Jurkat, Clone E6-1 (cell line): ENCODE results near the gene PKD1.
"Not testable (repeated sequence)": the region's sequence is repeated elsewhere in the genome, so short reads cannot be mapped to it uniquely, and the experiment has no call there.

Source experiments
- DNase-seq: peaks from one replicate; pipeline ENCODE4 v3.0.0-alpha.2; 2011; ENCODE audit warnings: low read depth, low spot score
- H3K4me3 ChIP-seq: 2 replicates; pipeline ENCODE4 v1.5.1; 2011; ENCODE audit warnings: mild to moderate bottlenecking, low read length, control low read depth, moderate library complexity

The PKD1 gene

GRCh38 chr16:2127630-2128280, 7.9 kb downstream of the PKD1 start:
- not testable (repeated sequence) for H3K4me3 ChIP-seq, DNase-seq

- H3K4me3 ChIP-seq, DNase-seq: not testable (repeated sequence)
These were observed 8.7 kb downstream of the PKD1 start for GRCh38 chr16:2126928-2127556.

GRCh38 chr16:2126161-2126743, 9.4 kb downstream of the PKD1 start:
- DNase-seq, H3K4me3 ChIP-seq: not testable (repeated sequence)

- not testable (repeated sequence) for H3K4me3 ChIP-seq, DNase-seq
These were observed 10.1 kb downstream of the PKD1 start for GRCh38 chr16:2125609-2126008.

- DNase-seq, H3K4me3 ChIP-seq: not testable (repeated sequence)
These were observed 10.8 kb downstream of the PKD1 start for GRCh38 chr16:2124694-2125444.

DNA sequence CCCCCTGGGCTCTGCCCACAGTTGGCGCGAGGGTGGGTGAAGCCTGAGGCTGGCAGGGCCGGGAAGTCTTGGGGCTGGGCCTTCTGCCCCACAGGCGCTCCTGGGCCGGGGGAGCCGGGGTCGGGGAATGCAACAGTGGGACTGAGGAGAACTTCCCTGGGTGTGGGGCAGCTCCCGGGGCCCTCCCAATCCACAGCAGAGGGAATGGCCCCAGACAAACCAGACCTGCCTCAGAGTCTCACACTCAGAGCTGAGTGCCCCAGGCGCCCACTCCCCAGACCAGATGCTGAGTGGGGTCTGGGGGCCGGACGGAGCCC, 11.4 kb downstream of the PKD1 start:
- DNase-seq, H3K4me3 ChIP-seq: not testable (repeated sequence)

GRCh38 chr16:2123706-2124376, 11.9 kb downstream of the PKD1 start:
- not testable (repeated sequence) for DNase-seq, H3K4me3 ChIP-seq

DNA sequence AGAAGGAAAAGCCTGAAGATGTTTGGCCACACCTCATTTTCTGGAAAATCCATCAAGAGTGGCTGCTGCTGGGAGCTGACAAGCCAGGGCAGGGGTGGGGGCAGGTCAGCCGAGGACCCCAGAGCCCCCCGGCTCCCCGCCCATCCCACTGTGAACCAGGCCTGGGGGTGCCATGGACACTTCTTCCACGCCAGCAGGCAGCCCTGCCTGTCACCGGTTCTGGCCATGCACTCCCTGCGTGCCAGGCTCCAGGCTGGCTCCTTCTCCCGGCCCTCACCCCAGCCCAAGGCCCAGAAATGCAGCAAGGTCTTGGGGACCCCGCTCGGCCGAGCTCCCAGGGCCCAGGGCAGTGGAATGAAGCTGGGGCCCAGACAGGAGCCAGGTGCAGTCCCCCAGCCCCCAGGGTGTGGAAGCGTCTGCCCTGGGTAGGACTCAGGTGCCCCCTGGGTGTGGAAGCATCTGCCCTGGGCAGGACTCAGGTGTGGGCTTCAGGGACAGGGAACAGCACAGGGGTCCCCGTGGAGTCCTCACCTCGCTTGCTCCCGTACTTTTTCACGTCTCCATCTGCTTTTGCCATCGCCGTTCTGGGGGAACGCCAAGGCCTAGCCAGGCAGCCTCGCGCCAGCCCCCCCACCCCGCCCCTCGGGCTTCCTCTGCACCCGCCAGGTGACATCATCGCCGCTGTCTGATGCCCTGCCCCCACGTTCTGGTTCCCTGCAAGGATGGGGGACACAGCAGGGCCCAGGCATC, 12.6 kb downstream of the PKD1 start:
- not testable (repeated sequence) for DNase-seq, H3K4me3 ChIP-seq

GRCh38 chr16:2122429-2122828, 13.3 kb downstream of the PKD1 start:
- no peak for DNase-seq
- no peak overlapping the region for H3K4me3 ChIP-seq

DNA sequence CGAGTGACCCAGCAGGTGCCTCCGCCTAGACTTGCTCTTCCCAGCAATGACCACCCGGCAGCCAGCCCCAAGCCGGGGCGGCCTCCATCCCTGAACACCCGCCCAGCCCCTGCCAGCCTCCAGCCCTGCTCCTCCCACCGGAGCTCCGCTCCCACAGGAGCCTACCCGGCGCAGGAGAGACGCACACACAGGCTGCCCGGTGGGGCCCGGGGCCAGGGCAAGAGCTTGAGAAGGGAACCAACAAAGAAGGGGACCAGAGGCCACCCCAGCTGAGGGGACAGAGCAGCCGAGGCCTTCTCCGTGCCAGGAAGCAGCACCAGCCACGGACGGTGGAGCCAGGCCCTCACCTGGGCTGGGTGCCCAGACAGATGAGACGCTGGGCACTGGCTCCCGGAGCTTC, 13.8 kb downstream of the PKD1 start:
- no peak for DNase-seq
- H3K4me3 ChIP-seq: no peak overlapping the region

- H3K4me3 ChIP-seq, DNase-seq: not testable (repeated sequence)
These were observed 14.4 kb downstream of the PKD1 start for GRCh38 chr16:2121325-2121724.

DNA sequence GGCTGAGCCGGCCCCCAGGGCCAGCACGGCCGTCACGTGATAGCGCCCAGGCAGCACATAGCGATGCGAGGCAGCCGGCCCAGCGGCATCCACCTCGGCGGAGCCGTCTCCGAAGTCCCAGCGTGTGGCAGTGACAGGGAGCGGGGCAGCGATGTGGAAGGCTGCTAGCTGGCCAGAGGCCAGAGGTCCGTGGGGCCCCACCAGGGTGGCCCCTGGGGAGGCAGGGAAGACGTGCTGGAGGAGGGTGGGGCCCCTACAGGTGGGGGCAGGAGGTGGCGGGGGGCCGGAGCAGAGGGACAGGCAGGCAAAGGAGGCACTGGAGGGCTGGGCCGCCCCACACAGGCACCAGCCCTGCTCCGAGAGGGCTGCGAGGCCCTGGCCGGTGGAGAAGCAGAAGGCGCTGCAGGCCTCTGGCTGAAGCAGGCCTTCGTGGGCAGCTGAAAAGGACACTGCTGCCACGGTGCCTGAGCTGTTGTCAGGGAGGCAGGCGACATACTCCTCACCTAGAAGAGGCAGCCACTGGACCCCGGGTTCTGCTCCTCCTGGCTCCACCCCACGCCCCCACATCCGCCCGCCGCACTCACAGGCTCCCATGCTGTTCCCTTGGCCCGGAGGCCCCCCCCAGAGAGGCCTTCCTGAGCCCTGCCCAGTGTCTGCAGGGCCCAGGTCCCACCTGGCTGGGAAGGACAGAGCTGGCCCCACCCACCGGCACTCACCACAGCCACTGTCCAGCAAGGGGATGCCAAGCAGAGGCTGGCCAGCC, 17.6 kb downstream of the PKD1 start:
- H3K4me3 ChIP-seq, DNase-seq: not testable (repeated sequence)

DNA sequence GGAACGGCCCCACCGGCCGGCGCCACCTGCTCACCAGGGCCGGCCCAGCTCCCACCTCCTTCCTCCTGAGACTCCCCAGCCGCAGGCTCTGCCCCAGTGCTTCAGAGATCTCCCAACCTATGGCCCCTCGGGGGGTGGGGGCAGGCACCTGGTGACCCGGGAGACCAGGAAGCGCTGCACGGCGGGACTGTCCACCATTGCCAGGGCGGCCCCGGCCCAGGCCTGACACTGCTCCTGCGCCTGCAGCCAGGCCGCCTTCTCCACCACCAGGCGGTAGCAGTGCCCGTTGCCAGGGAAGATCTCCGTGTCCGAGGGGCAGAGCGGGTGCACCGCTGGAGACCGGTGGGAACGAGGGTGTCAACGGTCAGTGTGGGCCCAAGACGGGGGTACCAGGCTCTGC, 18.4 kb downstream of the PKD1 start:
- H3K4me3 ChIP-seq, DNase-seq: not testable (repeated sequence)

DNA sequence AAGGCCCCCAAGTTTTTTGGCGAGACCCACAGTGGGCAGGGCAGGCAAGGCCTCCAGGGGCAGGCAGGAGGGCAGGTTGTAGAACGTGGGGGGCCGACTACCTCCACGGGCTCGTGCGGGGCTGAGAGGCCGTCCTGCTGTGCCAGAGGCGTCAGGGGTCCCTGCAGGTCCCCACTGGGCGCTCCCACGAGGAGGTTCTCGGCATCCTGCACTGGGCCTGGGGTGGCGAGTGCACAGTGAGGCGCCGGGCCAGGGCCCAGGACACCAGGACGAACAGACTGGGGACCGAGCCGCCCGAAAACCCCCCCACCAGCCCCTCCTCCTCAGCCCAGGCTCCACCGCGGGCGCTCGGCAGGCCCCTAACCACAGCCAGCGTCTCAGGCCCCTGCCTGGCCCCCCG, 19.3 kb downstream of the PKD1 start:
- H3K4me3 ChIP-seq, DNase-seq: not testable (repeated sequence)

GRCh38 chr16:2115591-2115973, 20.1 kb downstream of the PKD1 start:
- no peak overlapping the region for H3K4me3 ChIP-seq
- DNase-seq: no peak

GRCh38 chr16:2114885-2115590, 20.7 kb downstream of the PKD1 start:
- not testable (repeated sequence) for H3K4me3 ChIP-seq

GRCh38 chr16:2114225-2114624, 21.5 kb downstream of the PKD1 start:
- not testable (repeated sequence) for H3K4me3 ChIP-seq, DNase-seq

More at GRCh38 chr16:2114885-2115590, 20.7 kb downstream of the PKD1 start:
- DNase-seq: not testable (repeated sequence)
